ENCODE data around the gene PLPP4.

PLPP4 gene

DNA sequence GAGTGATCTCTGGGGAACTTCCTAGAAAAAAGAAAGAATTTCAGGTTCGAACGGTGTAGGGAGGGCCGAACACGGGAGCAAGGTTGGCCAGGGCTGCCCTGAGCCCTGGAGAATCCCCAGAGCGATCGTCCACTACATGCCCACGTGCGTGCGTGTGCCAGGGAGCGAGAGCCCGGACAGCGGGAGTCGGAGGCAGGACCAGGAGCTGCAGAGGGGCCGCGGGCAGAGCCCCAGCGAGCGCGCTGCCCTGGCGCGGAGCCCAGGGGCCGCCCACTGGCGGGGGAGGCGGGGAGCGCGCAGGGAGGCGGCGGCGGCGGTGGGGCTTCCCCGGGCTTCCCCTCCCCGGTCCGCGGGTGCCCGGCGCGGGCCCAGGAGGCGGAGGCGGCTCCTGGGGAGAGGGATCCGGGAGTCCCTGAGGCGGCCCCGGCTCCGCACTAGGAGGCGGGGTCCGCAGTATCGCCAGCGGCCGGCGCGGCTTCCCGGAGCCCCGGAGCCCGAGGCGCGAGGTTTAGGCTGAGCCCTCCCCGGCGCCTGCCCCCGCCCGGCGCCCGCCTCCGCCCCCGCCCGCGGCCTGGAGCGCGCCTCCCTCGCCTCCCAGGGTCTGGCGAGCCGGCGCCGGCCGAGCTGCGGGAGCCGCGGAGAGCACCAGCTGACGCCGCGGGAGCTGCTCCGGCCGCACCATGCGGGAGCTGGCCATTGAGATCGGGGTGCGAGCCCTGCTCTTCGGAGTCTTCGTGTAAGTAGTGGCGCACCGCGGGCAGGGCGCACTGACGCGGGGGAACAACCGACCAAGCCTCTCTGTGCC, at the start of gene PLPP4:
Gene PLPP4, plus strand, starts transcription at position 602 of the 805 bp plus-strand sequence. Its CDS starts 79 bp downstream, at position 681.
- no peak for DNase-seq

DNA sequence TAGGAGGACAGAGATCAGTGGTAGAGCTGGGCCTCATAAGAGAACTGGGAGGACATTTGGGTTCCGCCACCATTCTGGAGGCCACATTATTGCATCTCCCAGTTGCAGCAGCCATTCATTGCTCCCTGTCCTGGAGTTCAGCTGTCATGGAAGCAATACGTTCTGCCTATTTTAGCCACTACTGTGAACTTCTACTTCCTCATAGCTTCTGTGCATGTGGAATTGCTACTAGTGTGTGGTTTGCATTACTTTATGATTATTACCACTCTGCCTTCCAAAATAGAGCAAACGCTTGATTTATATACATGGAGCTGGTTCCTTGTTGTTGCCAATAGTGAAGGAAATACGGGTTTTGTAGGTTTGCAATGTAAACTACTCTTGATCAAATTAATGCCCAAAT, 47.2 kb upstream of the PLPP4 start:
- no peak for DNase-seq

DNA sequence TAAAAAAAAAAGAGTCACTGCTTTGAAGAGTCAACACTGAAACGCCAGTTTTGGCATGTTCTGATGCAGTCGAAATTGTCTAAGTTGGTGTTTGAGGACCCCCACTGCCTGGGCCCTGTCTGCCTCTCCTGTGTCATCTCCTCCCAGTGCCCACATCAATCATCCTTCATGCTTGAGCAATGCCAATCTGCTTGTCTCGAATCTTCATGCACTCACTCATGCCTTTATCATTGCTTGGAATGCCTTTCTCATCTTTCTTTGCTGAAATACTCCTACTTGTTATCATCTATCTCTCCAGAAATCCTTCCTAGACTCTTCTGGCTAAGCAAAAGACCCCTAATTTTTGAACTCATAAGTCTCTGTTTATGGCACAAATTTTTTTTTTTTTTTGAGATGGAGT, 42.1 kb upstream of the PLPP4 start:
- no peak for DNase-seq

DNA sequence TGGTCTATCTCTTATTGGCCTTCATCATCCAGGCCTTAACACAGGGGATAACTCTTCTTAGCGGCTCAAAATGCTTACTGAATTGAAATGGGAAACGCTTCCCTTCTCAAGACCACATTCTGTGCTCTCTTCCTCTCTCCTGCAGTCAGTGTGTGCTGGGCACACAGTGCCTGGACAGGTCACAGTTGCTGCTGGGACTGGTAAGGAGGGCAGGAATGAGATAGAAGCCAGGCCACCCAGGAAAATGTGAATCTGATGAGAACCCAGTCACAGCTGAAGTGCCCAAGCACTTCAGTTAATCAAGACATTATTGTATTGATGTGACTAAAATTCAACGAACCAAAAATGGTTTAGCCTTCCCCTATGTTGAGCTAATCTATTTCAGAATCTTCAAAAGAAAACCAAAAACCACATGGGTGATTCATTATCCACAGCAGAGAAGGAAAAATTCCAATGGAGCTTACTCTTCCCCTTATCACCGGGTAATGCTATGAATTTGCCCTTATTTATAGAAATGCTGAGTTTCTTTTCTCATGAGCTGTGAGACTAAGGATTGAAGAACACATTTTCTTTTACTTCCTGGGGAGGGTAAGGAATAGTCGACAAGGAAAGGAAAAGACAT, 41.2 kb upstream of the PLPP4 start:
- no peak for DNase-seq

DNA sequence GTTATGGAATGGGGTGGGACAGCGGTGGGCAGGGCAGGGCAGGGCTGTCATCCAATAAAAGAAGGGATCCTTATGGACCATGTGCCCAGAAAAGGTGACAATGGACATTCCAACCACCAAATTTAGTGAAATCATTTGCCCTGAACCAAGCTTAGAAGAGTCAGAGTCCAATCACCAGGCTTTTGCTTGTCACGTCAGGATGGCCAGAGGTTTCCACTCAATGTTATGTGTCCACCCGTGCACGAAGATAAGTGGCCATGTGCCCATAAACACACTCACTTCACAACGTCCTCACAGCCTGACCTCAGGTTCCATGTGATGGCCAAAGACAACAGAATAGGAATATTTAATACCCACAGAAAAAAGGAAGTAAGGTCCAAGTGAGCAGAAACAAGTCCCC, 36.6 kb upstream of the PLPP4 start:
- DNase-seq = no peak

DNA sequence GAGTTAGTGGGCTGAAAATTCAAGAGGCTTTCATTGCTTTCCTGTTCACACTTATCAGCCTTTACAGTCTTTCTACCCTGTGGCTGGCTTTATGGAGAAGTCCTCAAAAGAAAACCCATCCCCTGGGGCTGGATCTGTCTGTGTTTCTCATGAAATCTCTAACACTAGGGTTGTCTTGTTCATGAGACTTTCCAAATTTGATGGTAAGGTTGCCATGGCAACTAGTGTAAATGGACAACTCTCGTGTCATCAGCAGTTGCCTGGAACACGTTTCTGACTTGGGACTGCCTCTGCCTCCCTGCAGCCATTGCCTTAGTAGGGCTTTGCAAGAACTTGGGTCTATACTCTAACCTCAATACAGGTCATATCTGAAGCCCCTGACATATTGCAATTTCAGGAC, 35.8 kb upstream of the PLPP4 start:
- DNase-seq = no peak

DNA sequence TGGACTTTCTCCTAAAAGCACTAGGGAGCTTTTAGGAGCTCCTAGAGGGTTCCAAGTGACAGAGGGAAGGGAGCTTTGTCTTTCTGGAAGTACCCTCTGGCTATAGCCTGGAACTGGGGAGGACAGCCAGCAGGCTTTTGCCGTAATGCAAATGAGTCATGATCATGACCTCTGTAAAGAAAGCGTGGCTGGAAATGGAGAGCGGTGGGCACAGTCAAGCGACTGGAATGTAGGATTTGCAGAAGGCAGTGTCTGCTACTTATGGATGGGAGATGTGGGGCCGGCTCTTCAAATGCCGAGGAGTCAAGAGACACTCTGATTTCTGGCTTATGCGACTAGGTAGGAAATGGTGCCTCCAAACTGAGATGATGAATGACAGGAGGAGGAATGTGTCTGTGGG, 34.6 kb upstream of the PLPP4 start:
- no peak for DNase-seq

DNA sequence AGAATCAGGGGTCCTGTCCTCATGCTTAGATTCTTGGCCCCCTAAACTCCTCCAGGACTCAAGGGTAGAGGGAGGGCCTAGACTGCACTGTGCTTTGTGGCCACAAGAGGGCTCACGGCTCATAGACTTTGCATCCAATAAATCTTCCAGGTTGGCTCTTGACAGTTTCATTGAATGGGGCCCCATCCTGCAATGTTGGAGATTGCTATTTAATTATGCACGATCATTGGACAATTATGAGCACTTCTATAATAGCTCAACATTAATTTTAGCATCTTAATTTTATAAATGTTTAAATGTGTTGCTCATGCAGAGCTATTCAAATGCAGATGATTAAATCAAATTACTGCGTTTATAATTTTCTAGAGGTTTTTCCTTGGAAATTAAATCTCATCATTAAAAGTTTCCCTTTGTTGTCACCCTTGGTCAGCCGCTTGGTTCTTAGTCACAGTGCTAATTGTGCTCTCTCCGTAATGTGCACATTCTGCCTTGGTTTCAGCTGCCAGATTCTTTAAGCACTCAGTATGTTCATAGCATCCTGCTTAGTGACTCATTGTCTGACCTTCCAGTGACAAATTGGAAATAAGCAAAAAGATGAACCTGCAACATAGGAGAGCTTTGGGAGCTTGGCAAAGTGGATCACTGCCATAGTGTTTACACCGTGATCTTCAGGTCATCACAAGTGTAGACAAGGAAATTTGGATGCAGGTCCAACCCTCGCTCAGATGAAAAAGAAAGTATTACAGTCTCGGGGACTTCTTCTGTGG, 33.4 kb upstream of the PLPP4 start:
- DNase-seq = peak; percentile 1

DNA sequence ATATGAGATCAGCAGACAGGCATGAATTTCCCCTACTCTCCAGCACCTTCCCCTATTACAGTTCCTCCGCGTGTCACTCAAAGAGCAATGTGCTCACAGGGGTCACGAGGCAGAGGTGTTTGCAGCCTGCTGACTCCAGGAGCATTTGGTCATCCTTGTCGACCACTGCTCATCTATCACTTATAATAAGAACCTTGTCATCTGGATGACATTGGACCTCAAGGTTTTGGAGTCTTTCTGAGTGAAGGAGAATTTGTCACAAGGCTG, 32.9 kb upstream of the PLPP4 start:
- DNase-seq = no peak

DNA sequence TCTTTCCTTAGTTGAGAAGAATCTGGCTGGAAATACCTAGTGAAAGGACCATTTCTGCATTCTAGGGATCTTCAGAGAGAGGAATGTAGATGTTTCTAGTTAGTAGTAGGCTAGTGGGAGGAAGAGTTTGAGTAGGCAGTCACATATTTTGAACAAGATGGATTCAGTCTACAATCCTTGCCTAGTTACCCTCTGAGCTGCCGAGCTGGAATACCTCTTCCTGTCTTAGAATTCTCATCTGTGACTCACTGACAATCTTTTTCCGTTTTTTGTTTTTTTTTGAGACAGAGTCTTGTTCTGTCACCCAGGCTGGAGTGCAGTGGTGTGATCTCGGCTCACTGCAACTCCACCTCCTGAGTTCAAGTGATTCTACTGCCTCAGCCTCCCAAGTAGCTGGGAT, 30.7 kb upstream of the PLPP4 start:
- DNase-seq = no peak

DNA sequence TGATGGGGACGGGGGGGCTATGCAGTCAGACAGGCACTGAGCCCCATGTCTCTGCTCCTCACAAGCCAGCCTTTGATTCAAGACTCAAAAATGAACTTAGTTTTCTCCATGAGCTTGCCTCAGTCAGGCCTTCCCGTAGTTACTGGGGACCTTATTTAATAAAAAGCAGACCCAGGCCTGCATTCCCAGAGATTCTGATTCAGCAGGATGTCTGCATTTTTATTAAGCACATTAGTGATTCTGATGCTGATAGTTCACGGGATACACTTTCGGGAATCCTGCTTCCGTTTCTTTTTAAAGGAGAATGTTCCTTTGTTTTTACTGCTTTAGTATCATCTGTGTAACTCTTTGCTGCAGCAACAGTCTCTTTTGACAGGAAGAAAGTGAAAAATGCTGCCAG, 28.3 kb upstream of the PLPP4 start:
- no peak for DNase-seq

DNA sequence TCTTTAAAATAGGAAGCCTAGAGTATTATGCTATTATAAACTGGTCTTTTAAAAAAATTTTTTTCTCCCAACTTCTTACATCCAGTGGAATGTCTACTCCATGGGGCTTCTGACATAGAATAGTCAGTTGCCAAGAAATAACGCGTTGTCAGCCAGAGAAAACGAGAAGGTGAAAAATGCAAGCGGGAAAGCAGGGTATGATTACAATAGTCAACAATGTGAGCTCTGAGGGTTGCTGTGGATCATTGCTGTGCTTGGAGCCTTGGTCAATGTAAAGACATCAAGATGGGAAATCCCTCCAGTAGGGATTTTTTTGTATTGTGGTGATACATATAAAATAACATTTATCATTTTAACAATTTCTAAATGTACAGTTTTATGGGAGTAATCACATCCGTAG, 27.6 kb upstream of the PLPP4 start:
- no peak for DNase-seq

DNA sequence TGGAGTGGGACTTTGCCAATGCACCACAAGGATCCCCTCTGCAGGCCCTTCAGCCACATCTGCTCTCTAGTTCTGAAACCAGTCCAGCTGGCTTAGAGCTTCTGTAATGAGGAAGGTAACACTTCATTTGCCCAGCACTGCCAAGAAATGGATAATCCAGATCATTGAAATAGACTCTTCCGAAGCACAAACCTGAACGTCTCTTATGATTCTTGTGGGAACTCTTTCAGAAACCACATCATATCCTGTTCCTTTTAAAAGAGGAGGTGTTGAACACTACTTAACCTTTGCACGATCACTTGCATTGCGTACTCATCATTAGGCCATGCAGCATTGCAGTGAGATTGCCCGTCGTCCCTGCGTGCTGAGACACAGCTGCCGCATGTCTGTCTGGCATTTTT, 25.8 kb upstream of the PLPP4 start:
- no peak for DNase-seq

DNA sequence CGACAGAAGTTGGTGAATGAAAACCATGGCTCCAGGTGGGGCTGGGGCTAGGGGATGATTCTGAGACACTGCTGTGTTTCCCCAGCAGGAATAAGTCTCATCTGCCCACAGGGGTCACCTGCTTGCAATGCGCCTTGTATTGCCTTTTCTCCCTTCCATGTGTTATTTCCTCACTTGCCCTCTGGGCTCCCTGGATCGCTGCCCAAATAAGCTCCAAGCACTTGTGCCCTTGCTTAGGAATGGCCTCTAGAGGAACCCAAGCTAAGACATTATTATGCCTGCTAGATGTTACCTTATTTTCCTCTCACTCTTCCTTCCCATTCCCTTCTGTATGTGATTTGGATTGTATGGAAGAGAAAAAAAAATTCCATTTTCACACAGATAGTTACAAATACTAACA, 24.8 kb upstream of the PLPP4 start:
- no peak for DNase-seq

DNA sequence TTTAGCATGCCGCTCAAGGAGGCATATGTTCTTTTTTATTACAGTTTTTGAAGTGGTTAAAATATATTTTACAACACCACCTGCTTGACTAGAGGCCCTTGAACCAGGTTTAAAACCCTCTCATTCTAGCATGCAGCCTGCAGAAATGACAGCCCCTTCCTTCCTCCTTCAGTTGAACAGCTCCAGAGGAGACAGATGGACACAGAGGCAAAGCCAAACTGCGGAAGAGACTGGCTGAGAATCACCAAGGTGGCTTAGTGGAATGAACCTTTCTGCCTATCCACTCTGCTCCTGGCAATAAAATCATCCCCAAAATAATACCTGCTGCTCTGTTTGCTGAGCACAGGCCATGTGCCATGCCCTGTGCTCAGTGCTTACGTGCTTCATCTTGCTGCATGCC, 23.9 kb upstream of the PLPP4 start:
- DNase-seq = no peak

DNA sequence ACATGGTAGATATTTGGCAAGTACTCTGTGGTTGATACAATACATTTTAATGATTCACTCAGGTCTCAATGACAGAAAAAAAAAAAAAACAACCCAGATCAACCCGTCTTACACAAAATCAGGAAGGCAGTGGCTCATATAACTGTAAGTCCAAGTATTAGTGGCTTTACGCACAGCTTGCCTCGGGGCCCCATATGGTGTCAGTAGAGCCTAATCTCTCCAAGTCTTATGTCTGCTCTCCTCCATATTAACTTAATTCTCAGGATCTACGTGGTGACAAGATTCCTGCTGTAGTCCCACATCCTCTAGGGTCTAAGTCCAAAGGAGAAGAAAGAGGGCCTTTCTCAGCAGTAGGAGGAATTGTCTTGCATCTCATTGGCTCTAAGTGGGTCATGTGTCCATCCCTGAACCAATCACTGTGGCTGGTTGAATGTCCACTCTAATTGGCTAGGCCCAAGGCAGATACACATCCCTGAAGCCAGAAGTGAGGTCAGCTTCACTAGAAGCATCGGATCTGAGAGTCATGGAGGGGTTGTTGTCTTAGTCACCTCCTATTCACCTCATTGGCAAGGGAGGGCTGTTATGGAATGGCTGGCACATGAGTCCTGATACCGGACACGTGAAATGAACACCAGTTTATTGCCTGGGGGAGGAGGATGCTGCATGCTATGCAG, 20.5 kb upstream of the PLPP4 start:
- no peak for DNase-seq

DNA sequence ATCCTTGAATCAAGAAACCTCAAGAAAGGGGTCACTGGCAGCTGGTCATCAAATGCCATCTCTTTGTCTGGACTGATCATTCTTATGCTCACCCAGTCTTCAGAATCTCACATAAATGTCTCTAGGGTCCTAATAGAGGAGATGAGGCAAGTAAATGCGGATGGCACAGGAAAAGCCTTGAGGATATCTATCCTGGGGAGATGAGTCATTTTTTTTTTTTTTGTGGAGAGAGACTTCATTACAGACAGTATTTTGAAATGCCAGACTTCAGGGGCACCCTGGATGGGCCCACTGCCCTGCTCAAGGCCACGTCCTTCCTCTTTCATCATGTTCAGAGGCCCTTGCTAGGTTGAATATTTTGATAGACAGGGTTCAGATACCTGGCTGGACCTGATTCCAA, 19.5 kb upstream of the PLPP4 start:
- no peak for DNase-seq

DNA sequence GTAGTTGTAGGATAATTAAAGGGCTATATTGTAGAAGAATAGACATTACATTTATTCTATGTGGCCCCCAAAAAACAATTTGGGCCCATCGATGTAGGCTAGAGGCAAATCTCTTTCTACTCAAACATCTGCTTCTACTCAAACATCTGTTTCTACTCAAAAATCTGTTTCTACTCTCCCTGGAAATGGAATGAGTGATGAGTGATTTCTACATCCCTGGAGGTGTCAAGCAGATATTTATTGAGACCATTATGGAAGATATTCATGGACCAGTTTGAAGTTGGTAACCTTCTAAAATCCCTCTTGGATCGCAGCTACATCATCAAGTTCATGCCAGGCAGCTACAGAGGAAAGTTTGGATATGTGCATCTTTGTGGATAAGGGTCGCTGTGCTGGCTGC, 5.1 kb upstream of the PLPP4 start:
- DNase-seq = no peak

DNA sequence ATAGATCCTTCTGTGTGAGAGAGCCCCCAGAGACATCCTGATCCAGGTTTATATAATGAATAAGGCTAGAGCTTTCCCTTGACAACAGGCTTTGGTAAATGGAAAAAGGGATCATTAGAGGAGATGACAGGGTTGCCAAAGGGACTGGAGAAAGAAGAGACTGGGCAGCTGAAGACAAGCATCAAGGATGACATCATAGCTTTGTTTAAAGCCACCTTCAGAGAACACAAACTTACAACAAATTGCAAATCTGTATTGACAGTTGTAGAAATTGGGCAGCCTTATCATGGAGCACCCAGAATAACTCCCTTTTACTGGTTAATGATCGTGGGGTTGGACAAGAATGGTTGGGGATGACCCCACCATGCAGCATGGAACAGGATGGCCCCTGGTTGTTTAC, 3.7 kb upstream of the PLPP4 start:
- no peak for DNase-seq

DNA sequence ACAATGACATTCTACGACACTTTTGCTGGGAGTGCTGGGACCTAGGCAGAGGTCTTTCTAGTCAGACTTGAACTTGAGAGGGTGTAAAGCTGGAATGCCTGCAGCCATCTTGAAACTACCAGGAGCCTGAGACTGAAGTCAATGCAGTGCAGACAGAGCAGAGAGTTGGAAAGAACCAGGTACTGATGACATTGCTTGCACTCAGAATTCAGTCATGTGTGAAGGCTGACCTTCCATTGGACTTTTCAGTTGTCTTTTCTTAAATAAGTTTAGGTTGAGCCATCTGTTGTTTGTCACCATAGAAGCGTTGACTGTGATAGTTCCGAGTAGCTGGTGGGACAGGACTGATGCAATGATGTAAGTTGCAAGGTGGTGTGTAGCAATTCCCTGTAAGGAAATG, 3.1 kb upstream of the PLPP4 start:
- DNase-seq = no peak

DNA sequence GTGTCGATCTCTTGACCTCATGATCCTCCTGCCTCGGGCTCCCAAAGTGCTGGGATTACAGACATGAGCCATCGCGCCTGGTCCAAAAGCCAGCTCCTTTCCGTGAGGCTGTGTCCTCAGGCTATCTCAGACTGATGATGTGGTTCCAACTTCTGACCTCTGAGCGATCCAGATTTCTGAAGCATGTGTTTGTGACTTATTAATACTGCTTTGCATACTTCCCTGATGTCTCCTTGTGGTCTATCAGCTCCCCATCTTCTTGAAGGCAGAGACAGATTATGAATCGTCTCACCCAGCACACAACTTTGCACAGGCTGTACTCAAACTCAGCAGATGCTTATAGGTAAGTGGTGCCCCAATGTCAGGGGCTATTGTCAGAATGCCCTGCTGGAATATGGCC, 2.0 kb upstream of the PLPP4 start:
- no peak for DNase-seq

DNA sequence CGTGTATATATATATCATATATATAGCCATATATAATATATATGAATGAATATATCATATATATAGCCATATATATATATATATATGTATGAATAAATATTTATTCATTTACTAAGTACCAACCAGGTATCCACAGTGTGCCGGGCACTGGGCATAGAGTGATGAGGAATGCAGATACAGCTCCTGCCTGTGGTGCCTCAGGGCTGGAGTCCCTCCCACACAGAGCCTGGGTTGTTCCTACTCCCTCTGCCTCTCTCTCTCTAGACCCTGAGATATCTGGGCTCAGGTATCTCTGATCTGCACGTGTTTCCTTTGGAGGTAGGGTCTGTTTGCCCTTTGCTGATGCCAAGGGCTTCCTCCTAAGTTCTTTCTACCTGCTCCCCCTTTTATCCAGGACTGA, 1.4 kb upstream of the PLPP4 start:
- no peak for DNase-seq

DNA sequence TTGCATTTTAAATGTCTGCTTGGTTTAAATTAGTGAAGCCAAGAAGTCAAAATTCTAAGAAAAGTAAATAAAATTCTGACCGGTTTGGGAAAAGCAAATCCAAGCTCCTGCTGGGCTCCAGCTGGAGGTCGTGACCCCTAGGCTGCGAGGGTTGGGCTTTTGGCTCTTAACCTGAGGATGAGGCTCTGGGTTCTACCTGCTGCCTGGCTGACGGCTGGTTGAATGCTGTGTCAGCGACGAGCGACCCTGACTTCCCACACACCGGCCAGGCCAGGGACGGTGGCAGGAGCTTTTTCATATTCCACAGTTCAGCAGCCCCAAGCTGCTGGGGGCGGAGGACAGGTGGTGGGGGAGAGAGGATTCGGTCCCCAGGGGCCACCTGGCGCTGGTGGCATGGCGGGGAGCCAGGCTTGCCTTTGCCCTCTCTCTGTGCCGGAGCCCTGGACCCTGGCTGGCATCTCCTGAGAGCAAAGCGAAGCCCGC, 843 bp upstream of the PLPP4 start:
- DNase-seq = no peak

All from NCI-H748 treated with DMSO at 0.1 percent for 48 hours (cell line).